Hematopoietic multipotent progenitor cell (in vitro differentiated cells): ENCODE measurements around the gene TELO2. TPM values are rescaled to one million over a fixed set of nuclear protein-coding genes. Genes with fewer than 3 reads are reported as not detected.
A peak's percentile ranks its signal among the peaks of the same experiment; 100 is the strongest.

Source experiments
- DNase-seq, 3 donors: peaks; one replicate each; pipeline ENCODE4 v3.0.0-alpha.2; 2011 to 2015; ENCODE audit warnings: low read depth in 2 of 3, low spot score in 2 of 3
- total RNA-seq: library from RNA; depleted of rRNA; stranded (reverse); fragments of >200 nt; gene quantifications from one replicate; pipeline ENCODE4 v1.2.3, GENCODE V29; 2012

The TELO2 gene
- total RNA-seq = 33.7 TPM

- DNase-seq = peak; percentile 80 to 86 (median 82)
Measured at GRCh38 chr16:1492923-1493745, at the start of gene TELO2. TSS of gene TELO2 (plus strand) at chr16:1493360. CDS start at chr16:1494282, 922 bp downstream.

DNA sequence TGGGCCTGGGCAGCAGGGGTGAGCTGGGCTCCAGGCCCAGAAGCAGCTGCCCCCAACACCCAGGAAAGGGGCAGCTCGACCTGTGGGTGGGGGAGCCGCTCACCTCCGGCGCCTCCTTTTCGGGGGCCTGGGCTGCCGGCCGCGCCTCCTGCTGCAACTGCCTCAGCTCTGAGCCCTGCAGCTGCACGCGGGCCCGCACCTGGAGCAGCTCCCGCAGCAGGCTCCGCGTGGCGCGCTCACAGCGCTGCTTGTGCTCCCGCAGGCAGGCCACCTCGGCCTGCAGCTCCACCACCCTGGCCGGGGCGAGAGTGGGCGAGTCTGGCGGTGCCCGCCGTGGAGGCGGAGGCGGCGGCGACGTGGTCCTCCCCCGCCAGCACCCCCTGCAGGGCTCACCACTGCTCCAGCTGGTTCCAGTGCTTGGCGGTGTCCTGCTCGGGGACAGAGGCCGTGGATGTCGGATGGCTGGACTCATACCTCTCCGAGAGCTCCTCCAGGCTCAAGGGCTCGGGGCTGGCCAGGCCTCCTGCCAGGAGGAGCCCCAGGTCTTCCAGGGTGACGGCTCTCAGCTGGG lies 49.7 kb upstream of the TELO2 start:
- DNase-seq = no peak

DNA sequence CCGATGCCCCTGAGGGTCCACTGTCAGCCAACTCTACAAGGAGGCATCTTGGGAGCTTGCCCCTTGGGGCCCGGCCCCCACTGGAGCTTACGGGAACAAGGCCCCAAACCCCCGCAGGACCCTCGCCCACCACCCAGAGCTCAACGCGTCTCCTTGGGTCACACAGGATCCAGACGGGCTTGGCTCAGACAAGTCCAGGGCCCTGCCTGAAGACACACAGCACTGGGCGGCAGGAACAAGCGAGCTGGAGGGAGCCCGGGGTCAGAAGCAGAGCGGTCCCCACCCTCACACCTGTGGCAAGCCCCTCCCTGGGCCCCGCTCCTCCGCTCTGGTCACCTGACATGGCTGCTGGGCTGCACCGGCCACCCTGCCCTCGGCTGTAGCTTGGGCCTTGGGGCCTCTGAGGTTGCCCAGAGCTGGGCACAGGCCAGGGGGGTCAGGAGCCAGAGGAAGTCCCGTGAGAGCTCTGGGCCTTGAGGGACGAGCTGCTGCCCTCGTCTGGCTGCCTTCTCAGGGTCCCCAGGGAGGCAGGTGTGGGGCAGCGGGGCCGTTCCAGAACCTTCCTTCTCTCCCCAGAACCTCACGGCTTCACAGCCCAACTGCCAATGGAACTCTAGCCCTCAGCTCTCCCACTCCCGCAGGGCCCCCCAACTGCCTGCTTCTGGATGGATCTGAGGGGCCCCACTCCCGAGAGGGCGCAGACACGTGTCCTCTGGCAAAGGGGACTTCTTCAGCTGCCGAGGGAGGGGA lies 49.0 kb upstream of the TELO2 start, which contains the start of gene CCDC154:
Gene CCDC154, minus strand, starts transcription at position 577 of the 750 bp plus-strand sequence. Its CDS starts 234 bp downstream, at position 343.
- no peak for DNase-seq

DNA sequence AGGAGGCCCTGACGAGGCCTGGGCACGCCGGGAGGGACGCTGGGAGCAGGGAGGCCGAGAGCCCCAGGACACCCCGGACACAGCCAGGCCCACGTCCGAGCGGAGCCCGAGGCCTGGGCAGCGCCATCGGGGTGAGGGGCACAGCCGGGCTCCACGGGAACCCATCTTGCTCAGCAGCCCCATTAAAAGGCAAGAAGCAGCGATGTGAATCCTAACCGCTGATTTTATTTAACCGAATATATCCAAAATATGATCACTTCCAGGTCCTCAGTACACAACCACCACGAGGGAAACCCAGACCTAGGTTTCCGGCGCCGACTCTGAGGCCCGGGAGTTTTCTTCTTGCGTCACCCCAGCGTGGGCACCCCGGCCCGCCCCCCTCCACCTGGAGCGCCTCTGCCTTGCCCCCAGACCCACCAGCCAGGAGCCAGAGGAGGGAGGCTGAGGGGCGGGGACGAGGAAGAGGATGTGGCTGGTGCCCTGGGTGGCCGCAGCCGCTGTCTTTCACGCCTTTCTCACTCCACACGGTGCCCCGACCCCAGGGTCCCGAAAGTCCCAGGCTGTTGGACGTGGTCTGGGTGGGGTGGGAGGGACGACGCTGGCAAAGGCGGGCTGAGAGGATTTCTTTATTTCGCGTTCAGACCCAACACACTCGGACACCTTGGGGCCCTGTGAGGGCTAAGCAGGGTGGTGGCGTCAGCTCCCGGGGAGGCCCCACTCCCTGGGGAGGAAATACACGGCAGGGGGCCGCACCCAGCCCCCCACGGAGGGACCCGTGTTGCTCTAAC lies 48.2 kb upstream of the TELO2 start:
- no peak for DNase-seq

GRCh38 chr16:1445518-1446203 lies 47.5 kb upstream of the TELO2 start:
- no peak for DNase-seq

DNA sequence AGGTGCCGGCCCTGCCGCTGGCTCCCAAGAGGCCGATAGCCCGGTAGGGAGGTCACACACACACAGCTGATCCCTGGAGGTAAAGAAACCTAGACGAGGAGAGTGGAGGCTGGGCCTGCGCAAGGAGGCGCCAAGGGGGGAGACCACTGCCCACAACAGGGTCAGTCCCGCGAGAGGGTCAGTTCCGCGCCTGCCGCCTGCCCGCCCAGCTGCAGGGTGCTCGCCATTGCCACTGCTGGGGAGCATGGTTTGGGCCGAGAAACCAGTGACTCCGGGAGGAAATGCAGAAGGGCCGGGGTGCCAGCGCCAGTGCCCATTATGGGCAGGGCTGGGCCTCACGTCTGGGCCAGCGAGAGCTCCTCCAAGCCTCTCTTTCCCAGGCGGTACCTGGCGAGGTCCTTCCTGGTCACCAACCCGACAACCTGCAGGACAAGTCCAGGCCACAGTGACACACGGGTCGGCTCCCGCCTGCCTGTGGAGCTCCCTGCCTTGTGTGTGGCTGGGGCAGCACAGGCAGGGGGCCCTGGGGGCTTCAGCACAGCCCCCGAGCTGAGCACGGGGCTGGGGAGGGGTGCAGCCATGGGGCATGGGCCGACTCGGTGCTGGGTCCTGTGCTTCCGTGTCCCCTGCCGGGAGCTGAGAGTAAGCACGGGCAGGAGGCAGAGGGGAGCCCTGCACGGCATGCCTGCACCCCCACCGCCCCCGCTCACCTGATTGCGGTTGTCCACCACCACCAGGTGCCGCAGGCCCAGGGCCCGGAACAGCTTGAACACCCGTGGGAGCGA lies 46.7 kb upstream of the TELO2 start:
- no peak for DNase-seq

DNA sequence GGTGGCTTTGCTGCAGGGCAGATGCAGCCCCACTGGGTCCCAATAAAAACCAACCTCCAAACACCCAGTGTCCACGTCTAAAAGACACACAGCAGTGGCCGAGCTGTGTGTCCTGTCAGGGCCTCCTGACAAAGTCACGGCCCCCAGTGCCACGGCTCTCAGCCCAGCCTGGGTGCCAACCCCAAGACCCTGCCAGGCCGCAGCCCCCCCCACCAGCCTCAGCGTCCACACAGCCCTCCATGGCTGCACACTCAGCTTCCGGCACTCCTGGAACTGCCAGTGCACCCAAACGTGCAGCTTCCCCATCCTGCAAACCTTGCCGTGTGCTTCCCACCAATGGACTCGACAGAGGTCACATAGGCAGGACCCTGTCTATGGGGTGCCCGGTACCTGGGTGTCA lies 45.2 kb upstream of the TELO2 start:
- DNase-seq = no peak

- DNase-seq = no peak
Measured at GRCh38 chr16:1448536-1449116, 44.5 kb upstream of the TELO2 start.

GRCh38 chr16:1449201-1449788 lies 43.9 kb upstream of the TELO2 start:
- no peak for DNase-seq

DNA sequence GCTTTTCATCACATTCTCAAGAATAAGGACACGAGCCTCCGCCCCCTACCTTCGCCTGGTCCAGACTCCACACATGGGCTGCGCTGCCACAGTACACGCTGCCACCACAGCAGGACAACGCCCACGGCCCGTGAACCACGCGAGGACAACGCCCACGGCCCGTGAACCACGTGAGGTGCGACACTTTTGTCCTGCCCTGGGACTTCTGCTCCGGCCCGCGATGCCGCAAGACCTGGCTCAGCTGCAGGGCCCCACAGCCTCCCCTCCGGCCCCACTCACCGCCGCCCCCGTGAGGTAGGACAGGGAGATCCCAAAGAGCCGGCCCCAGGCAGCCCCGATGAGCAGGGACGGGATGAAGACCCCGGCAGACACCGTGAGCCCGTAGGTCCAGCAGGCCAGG lies 42.9 kb upstream of the TELO2 start:
- no peak for DNase-seq

- DNase-seq = no peak
Measured at GRCh38 chr16:1450841-1451240, 42.3 kb upstream of the TELO2 start.

DNA sequence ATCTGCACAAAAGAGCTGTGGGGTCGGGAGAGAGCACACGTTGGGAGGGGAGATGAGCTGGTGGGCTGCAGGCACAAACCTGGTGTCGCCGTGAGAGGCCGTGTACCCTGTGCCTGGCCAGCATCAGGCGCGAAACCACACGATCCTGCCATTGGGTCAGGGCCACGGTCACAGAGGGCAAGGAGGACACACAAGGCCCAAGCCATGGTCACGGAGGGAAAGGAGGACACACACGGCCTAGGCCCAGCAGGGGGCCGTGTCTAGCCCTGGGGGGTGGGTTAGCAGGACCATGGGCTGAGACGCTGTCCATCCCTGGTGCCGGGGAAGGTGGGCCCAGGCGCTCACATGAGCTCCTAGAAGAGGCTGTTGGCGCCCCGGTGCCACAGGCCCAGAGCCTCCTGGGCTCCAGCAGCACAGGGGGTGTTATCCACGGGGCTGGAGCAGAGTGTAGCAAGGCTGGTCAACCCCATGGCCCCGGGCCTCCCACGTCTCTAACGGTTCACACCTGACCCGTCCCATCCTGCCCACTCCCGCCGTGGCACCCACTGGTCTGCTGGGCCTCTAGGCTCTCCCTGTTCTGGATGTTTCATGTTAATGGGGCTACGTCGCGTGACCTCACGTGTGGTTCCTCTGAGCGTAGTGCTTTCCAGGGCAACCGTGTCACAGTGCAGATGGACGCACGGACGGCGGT lies 41.3 kb upstream of the TELO2 start:
- no peak for DNase-seq

DNA sequence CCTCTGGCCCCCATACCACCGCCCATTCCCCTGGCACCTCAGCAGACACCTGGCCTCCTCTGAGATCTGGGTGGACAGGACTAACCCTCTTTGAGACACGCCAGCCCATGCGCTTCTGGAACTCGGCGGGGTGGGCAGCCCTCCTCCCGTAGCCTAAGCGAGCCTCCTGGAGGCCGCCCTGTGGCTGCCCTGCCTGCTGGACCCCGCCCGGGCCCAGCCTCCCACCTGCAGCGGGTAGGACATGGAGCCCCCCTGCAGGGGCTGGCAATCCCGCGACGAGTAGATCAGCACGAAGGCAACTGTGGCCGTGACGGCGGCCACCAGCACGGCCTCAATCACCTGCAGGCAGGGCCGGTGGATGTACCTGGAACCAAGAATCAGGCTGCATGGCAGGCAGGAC lies 40.6 kb upstream of the TELO2 start:
- DNase-seq = no peak

- no peak for DNase-seq
Measured at GRCh38 chr16:1453316-1453715, 39.8 kb upstream of the TELO2 start.

DNA sequence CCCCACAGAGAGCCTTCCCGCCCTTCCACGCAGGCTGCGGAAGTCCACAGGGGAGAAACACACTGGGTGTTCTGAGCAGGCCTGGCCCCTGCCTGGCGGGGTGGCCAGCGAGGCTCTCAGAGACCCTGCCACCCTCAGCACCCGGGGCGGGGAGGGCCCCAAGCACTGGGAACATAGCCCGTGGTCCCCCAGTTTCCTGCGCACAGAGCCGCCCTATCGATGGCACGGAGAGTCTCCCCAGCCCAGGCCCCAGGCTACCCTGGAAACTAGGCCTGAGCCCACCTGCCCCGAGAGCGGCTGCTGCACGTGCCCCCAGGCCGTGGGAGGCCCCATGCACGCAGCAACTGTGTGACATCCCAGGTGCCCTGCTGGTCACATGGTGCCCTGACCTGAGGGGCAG lies 38.6 kb upstream of the TELO2 start:
- no peak for DNase-seq

- DNase-seq = no peak
Measured at GRCh38 chr16:1455190-1456171, 37.7 kb upstream of the TELO2 start.

DNA sequence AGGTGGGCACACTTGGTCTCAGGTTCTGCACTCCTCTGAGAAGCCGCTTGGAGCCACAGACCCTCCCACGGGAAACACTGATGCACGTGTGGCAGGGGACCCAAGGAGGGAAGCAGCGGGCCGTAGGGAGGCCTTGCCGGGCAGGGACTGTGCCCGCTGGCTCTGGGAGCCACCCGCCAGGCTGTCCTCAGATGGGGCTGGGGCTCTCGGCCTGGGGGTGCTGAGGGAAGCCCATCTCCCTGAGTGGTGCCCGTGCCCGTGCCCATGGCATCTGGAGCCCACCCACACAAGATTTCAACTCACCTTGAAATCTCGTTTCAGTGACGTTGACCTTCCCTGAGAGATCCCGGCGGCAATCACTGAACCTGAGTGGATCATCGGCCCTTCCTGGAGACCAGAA lies 36.2 kb upstream of the TELO2 start:
- no peak for DNase-seq
